GM19395 (cell line): ENCODE measurements around the gene BRD7.

Source experiments
- ATAC-seq: cut with Tn5 transposase; IDR thresholded peaks from one replicate; pipeline ENCODE4 v1.9.1; 2021; ENCODE audit warnings: mild to moderate bottlenecking, moderate library complexity; ENCODE audit not compliant: unreplicated experiment

Gene BRD7

GRCh38 chr16:50305441-50306061 is 63.2 kb downstream of the BRD7 start:
- no peak for ATAC-seq

- ATAC-seq: no peak
Observed at GRCh38 chr16:50304467-50305440, 64.0 kb downstream of the BRD7 start.

DNA sequence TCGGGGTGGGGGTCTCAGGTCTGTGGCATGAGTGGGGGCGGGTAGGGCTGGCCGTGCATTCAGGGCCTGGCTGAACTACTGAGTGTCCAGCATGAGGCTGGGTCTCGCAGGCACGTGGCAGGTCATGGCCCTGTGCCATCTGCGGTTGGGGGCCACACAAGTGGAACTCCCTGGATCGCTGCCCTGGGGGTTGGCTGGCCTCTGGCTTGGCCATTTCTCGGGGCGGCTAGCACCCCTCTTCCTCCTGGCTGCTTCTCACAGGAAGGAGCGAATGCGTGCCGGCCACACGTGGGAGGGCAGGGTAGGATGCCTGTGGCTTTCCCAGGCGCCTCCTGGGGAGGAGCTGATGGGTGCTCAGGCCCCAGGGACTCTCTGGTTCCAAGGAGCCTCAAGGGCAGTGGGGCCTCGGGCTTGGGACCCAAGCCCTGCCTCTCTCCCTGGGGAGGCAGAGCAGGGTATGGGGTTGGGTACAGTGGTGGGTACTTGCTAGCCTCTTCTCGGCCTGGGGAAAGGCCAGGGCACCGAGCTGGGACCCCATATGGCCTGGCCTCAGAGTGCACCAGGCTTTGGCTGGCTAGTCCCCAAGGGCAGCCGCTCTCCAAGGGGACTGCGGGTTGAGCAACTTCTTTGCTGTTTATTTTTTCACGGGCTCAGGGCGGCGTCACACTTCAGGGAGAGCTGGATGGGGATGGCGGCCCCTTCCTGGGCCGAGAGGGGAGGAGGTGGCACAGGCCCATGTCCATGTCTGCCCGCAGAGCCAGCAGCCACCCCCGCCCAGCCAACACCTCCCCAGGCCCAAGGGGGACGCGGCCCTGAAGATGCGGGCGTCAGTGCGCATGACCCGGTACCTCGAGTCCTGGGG is 65.0 kb downstream of the BRD7 start:
- no peak for ATAC-seq

- no peak for ATAC-seq
Observed at GRCh38 chr16:50303041-50303604, 65.7 kb downstream of the BRD7 start.

- ATAC-seq: no peak
Observed at GRCh38 chr16:50302472-50303005, 66.2 kb downstream of the BRD7 start.

DNA sequence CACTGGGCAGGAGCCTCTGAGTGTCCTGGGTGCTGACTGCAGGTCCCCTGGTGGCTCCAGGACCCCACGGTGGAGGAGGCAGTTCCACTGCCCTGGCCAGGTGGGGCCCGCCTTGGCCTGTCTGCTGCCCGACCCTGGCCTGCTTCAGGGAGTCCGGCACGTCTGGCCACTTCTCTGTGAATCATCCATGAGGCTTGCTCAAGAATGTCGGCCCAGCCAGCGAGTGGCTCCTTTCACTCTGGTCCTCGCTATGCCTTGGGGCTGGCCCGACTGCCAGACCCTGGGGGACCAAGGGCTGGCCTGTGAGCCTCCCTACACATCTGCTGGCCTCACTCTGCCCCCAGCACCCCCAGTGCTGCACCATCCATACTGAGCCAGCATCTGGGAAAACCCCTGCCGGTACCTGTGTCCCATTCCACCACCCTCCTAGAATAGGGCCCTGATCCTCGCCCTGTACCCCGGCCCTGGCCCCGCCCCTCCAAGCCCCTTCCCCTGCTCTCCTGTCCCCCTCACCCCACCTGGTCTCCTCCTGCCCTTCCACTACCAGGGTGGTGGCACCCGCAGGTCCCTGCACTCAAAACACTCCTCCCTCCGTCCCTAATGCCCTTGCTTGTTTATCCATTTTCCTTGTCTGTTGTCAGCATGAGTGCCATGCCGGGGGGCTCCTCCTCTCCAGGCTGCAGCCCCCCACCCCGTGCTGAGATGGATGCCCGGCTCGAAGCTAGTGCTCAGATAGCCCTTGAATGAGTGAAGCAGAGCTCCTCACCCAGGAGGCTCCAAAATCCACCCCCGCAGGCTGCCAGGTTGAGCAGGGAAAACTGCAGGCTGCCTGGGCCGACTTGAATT is 66.9 kb downstream of the BRD7 start:
- no peak for ATAC-seq

- ATAC-seq: no peak
Observed at GRCh38 chr16:50300942-50301625, 67.7 kb downstream of the BRD7 start.

GRCh38 chr16:50299508-50300105 is 69.2 kb downstream of the BRD7 start:
- ATAC-seq: no peak

GRCh38 chr16:50298591-50299507 is 69.9 kb downstream of the BRD7 start:
- ATAC-seq: no peak

GRCh38 chr16:50298075-50298460 is 70.7 kb downstream of the BRD7 start:
- no peak for ATAC-seq

GRCh38 chr16:50297301-50298074 is 71.3 kb downstream of the BRD7 start:
- ATAC-seq: no peak

GRCh38 chr16:50296807-50297206 is 72.0 kb downstream of the BRD7 start:
- ATAC-seq: no peak

DNA sequence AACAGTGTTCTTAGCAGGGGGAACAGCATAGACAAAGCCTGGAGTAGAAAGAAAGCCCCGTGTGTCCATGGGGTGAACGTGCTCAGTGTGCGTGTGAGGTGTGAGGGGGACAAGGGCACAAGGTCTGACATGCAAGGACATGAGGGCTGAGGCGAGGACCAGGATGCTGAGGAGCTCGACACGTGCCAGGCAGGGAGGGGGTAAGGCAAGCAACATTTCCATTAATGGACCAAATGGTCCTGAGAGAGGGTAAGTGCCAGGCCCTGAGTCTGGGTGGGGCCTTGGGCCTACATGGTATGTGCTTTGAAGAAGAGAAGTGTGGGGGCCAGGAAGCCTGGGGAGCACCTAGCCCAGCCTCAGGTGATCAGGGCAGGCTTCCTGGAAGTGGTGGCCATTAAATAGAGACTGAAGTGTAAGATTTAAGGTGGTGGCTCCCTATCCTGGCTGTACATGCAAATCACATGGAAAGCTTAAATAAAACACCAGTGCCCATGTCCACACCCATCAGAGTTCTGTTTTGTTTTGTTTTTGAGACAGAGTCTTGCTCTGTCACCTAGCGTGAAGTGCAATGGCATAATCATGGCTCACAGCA is 73.2 kb downstream of the BRD7 start:
- no peak for ATAC-seq

DNA sequence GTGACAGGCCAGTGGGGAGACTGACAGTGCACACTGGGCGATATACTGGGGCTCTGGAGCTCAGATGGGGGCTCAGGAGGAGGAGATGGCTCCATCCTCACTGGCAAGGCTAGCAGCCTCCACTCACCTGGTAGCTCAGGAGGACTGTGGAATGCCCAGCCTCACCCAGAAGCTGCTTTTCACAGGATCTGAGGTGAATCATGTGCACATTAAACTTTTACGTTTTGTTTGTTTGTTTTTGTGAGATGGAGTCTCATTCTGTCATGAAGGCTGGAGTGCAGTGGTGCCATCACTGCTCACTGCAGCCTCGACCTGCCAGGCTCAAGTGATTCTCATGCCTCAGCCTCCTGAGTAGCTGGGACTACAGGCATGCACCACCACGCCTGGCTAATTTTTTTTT is 73.8 kb downstream of the BRD7 start:
- no peak for ATAC-seq

- no peak for ATAC-seq
Observed at GRCh38 chr16:50293994-50294855, 74.6 kb downstream of the BRD7 start.
